Mesothelial cell of epicardium (in vitro differentiated cells): ENCODE results near the gene SFMBT2. TPM values are rescaled to one million over a fixed set of nuclear protein-coding genes. Genes with fewer than 3 reads are reported as not detected.

Experiments used
- DNase-seq, 2 experiments: peaks; one replicate each; pipeline ENCODE4 v3.0.0; 2021; ENCODE audit warnings: low spot score in 2 of 2; ENCODE audit not compliant: unreplicated experiment in 2 of 2
- H3K27ac Mint-ChIP-seq: 2 replicates; pipeline ENCODE4 v1.8.0; 2021; ENCODE audit warnings: mixed read lengths
- H3K27me3 Mint-ChIP-seq: 2 replicates; pipeline ENCODE4 v1.8.0; 2021; ENCODE audit warnings: low read depth, mixed read lengths
- H3K36me3 Mint-ChIP-seq: 2 replicates; pipeline ENCODE4 v1.8.0; 2021; ENCODE audit warnings: mixed read lengths
- H3K4me1 Mint-ChIP-seq: 2 replicates; pipeline ENCODE4 v1.8.0; 2021; ENCODE audit warnings: mixed read lengths
- H3K4me3 Mint-ChIP-seq: 2 replicates; pipeline ENCODE4 v1.8.0; 2021; ENCODE audit warnings: mild to moderate bottlenecking, moderate library complexity, mixed read lengths
- H3K9me3 Mint-ChIP-seq: 2 replicates; pipeline ENCODE4 v1.8.0; 2021; ENCODE audit warnings: mixed read lengths
- CTCF ChIP-seq: fragments of 200-600 bp; sonication (generic); IDR thresholded peaks from one replicate; pipeline ENCODE4 v1.5.0; 2021; ENCODE audit warnings: antibody characterized with exemption; ENCODE audit not compliant: unreplicated experiment
- total RNA-seq: library from RNA; stranded (reverse); gene quantifications from 3 replicates; pipeline ENCODE4 v1.2.1, GENCODE V29; 2021

Gene SFMBT2
- total RNA-seq, 1 donor from 2014 or later = 2.3 TPM

GRCh38 chr10:7350541-7351195 lies 60.2 kb downstream of the SFMBT2 start:
- Mint-ChIP-seq H3K4me1 (peaks cover 4% of the 10 kb centered on the region), H3K9me3 (no peaks in the 10 kb centered on the region), H3K27me3 (peaks cover 79% of the 10 kb centered on the region), H3K36me3 (no peaks in the 10 kb centered on the region), H3K4me3 (no peak overlapping the region), H3K27ac (no peak overlapping the region)
- DNase-seq = no peak
- TF ChIP-seq CTCF = no peak

- Mint-ChIP-seq H3K27me3 (peaks cover 84% of the 10 kb centered on the region), H3K4me1 (no peaks in the 10 kb centered on the region), H3K36me3 (no peaks in the 10 kb centered on the region), H3K27ac (no peak overlapping the region), H3K4me3 (no peak overlapping the region), H3K9me3 (peaks cover 12% of the 10 kb centered on the region)
- no peak for TF ChIP-seq CTCF
- DNase-seq = no peak
Measured at GRCh38 chr10:7345717-7346116, 65.1 kb downstream of the SFMBT2 start.

GRCh38 chr10:7343040-7343439 lies 67.8 kb downstream of the SFMBT2 start:
- Mint-ChIP-seq H3K27ac (no peak overlapping the region), H3K36me3 (no peaks in the 10 kb centered on the region), H3K4me3 (no peak overlapping the region), H3K9me3 (peaks cover 12% of the 10 kb centered on the region), H3K4me1 (no peaks in the 10 kb centered on the region), H3K27me3 (peaks cover 75% of the 10 kb centered on the region)
- no peak for TF ChIP-seq CTCF
- no peak for DNase-seq

GRCh38 chr10:7340179-7340874 lies 70.5 kb downstream of the SFMBT2 start:
- TF ChIP-seq CTCF = no peak
- H3K4me1 Mint-ChIP-seq = no peaks in the 10 kb centered on the region
- H3K27ac Mint-ChIP-seq = no peak overlapping the region
- no peaks in the 10 kb centered on the region for H3K36me3 Mint-ChIP-seq
- H3K9me3 Mint-ChIP-seq = peaks cover 12% of the 10 kb centered on the region
- peaks cover 70% of the 10 kb centered on the region for H3K27me3 Mint-ChIP-seq
- no peak overlapping the region for H3K4me3 Mint-ChIP-seq
- no peak for DNase-seq

GRCh38 chr10:7339510-7339909 lies 71.3 kb downstream of the SFMBT2 start:
- Mint-ChIP-seq H3K9me3 (peaks cover 12% of the 10 kb centered on the region), H3K4me3 (no peak overlapping the region), H3K27me3 (peaks cover 66% of the 10 kb centered on the region), H3K27ac (no peak overlapping the region), H3K4me1 (no peaks in the 10 kb centered on the region), H3K36me3 (no peaks in the 10 kb centered on the region)
- DNase-seq = no peak
- TF ChIP-seq CTCF = no peak
